ENCODE results near the gene ZNF512B.
"Not testable (repeated sequence)": the region's sequence is repeated elsewhere in the genome, so short reads cannot be mapped to it uniquely, and the experiment has no call there.

Gene ZNF512B

GRCh38 chr20:63973160-63973479 lies 3.4 kb upstream of the ZNF512B start:
- in situ Hi-C loops (cut with HindIII; ENCODE audit: low sequenced_read_pairs): no loop called here
- no peak for DNase-seq (ENCODE audit: low read depth, low spot score)
- H3K4me3 ChIP-seq (ENCODE audit: low read depth, low read length): no peak overlapping the region
- TF ChIP-seq CTCF (IDR thresholded peaks at IDR 0.05; ENCODE audit: low read depth, low read length): no peak

- H3K4me3 ChIP-seq (ENCODE audit: low read depth, low read length): no peak overlapping the region
- DNase-seq (ENCODE audit: low read depth, low spot score): no peak
- no peak for TF ChIP-seq CTCF (IDR thresholded peaks at IDR 0.05; ENCODE audit: low read depth, low read length)
- in situ Hi-C loops (cut with HindIII; ENCODE audit: low sequenced_read_pairs): no loop called here
Measured at GRCh38 chr20:63972312-63973159, 2.8 kb upstream of the ZNF512B start.

- in situ Hi-C loops (cut with HindIII; ENCODE audit: low sequenced_read_pairs): not testable (repeated sequence)
Measured at GRCh38 chr20:63971960-63972311, 2.2 kb upstream of the ZNF512B start.

GRCh38 chr20:63970714-63971431 lies 1.1 kb upstream of the ZNF512B start:
- in situ Hi-C loops (cut with HindIII; ENCODE audit: low sequenced_read_pairs): no loop called here
- H3K4me3 ChIP-seq (ENCODE audit: low read depth, low read length): no peak overlapping the region
- DNase-seq (ENCODE audit: low read depth, low spot score): no peak
- no peak for TF ChIP-seq CTCF (IDR thresholded peaks at IDR 0.05; ENCODE audit: low read depth, low read length)

More at GRCh38 chr20:63971960-63972311, 2.2 kb upstream of the ZNF512B start:
- not testable (repeated sequence) for H3K4me3 ChIP-seq (ENCODE audit: low read depth, low read length); DNase-seq (ENCODE audit: low read depth, low spot score)

- TF ChIP-seq CTCF (IDR thresholded peaks at IDR 0.05; ENCODE audit: low read depth, low read length): no peak
- DNase-seq (ENCODE audit: low read depth, low spot score): no peak
- in situ Hi-C loops (cut with HindIII; ENCODE audit: low sequenced_read_pairs): no loop called here
Measured at GRCh38 chr20:63968928-63969760, 586 bp downstream of the ZNF512B start.

GRCh38 chr20:63968136-63968927 lies 1.4 kb downstream of the ZNF512B start:
- in situ Hi-C loops (cut with HindIII; ENCODE audit: low sequenced_read_pairs): no loop called here
- DNase-seq (ENCODE audit: low read depth, low spot score): no peak
- peak overlapping the region; percentile 58 for H3K4me3 ChIP-seq (ENCODE audit: low read depth, low read length)
- no peak for TF ChIP-seq CTCF (IDR thresholded peaks at IDR 0.05; ENCODE audit: low read depth, low read length)

More at GRCh38 chr20:63968928-63969760, 586 bp downstream of the ZNF512B start:
- peak overlapping the region; percentile 58 for H3K4me3 ChIP-seq (ENCODE audit: low read depth, low read length)
